HepG2 (cell line): ENCODE data around the gene CRISPLD2. TPM values are rescaled to one million over a fixed set of nuclear protein-coding genes. Genes with fewer than 3 reads are reported as not detected.

ENCODE experiments used
- ATAC-seq: fragments of 200-7000 bp; cut with Tn5 transposase; 3 replicates; pipeline ENCODE4 v1.9.1; 2020; ENCODE audit warnings: mild to moderate bottlenecking, moderate library complexity
- BruUV-seq: library from RNA; stranded (reverse); fragments of 400-500 nt; replicated peaks from 2 replicates; lab custom pipeline; 2021; lab: Mats Ljungman, UMichigan
- CTCF ChIA-PET: fragments of 300-600 bp; formaldehyde crosslinking; extraction: SDS; loops from one replicate; lab custom pipeline; 2021; ENCODE audit warnings: low total read pairs, inconsistent platforms, low intra/inter-chr PET ratio; lab: Yijun Ruan, JAX
- POLR2A ChIA-PET: fragments of 350-600 bp; sonication (Branson Sonifier 250); formaldehyde crosslinking; loops from one replicate; lab custom pipeline; 2020; ENCODE audit warnings: antibody characterized with exemption, inconsistent platforms; lab: Yijun Ruan, JAX
- DNase-seq: peaks from one replicate; pipeline ENCODE4 v3.0.0-alpha.2; 2015; ENCODE audit warnings: low spot score
- FAIRE-seq: peaks from 3 replicates; lab custom pipeline; 2011; peaks lifted over from hg19 to GRCh38; lab: Jason Lieb, UNC
- H2AFZ ChIP-seq: one replicate; pipeline ENCODE4 v1.6.1; 2011; ENCODE audit warnings: low read length, inconsistent platforms
- H3K27ac ChIP-seq: fragments of 300-600 bp; 3 replicates; pipeline ENCODE4 v1.8.0; 2011; ENCODE audit warnings: mixed run types, mild to moderate bottlenecking, mixed read lengths, low read length, inconsistent platforms; ENCODE audit not compliant: insufficient read depth; ENCODE audit errors: extremely low read length
- H3K27me3 ChIP-seq, 2 experiments: fragments of 200-600 bp in 1 of 2; 2 replicates in 1 of 2; 3 replicates in 1 of 2; pipeline versions ENCODE4 v1.6.0 to v1.8.0; 2011; ENCODE audit warnings: low read length in 2 of 2, mild to moderate bottlenecking in 2 of 2, moderate library complexity in 2 of 2, inconsistent platforms in 1 of 2; ENCODE audit not compliant: insufficient read depth in 2 of 2, control insufficient read depth in 1 of 2
- H3K36me3 ChIP-seq, 2 experiments: fragments of 200-600 bp in 1 of 2; replicated peaks in 1 of 2; 2 replicates in 1 of 2; 3 replicates in 1 of 2; pipeline versions ENCODE4 v1.5.1 to v1.8.0; 2011; ENCODE audit warnings: low read length in 2 of 2, inconsistent platforms in 1 of 2; ENCODE audit not compliant: insufficient read depth in 2 of 2, control insufficient read depth in 1 of 2
- H3K4me1 ChIP-seq: 2 replicates; pipeline ENCODE4 v1.5.1; 2012; ENCODE audit warnings: low read length, inconsistent platforms; ENCODE audit not compliant: insufficient read depth
- H3K4me2 ChIP-seq: 2 replicates; pipeline ENCODE4 v1.6.0; 2011; ENCODE audit warnings: low read depth, low read length, inconsistent platforms
- H3K4me3 ChIP-seq, 3 experiments: fragments of 200-600 bp in 1 of 3; sonication (generic), shearing (Covaris generic) in 1 of 3; replicated peaks in 1 of 3; 2 replicates each; pipeline ENCODE4 v1.5.1; 2011 to 2016; ENCODE audit warnings: low read length in 3 of 3, inconsistent platforms in 2 of 3, low read depth in 2 of 3, mild to moderate bottlenecking in 2 of 3, control low read depth in 1 of 3, mixed read lengths in 1 of 3; ENCODE audit not compliant: insufficient read depth in 1 of 3
- H3K79me2 ChIP-seq: one replicate; pipeline ENCODE4 v1.6.1; 2011; ENCODE audit warnings: low read length, inconsistent platforms; ENCODE audit not compliant: insufficient read depth
- H3K9ac ChIP-seq: 2 replicates; pipeline ENCODE4 v1.6.0; 2011; ENCODE audit warnings: mild to moderate bottlenecking, low read depth, low read length, inconsistent platforms; ENCODE audit not compliant: insufficient read depth
- H3K9me3 ChIP-seq: 2 replicates; pipeline ENCODE4 v1.5.1; 2012; ENCODE audit warnings: mild to moderate bottlenecking, low read length
- H4K20me1 ChIP-seq: 2 replicates; pipeline ENCODE4 v1.6.0; 2011; ENCODE audit warnings: inconsistent platforms, mild to moderate bottlenecking, low read length, moderate library complexity; ENCODE audit not compliant: insufficient read depth
- ATF3 ChIP-seq: sonication (generic); formaldehyde crosslinking; IDR thresholded peaks from 2 replicates; pipeline ENCODE4 v1.4.0; 2020; ENCODE audit warnings: missing genetic modification reagents
- E2F1 ChIP-seq: sonication (generic); formaldehyde crosslinking; IDR thresholded peaks from 2 replicates; pipeline ENCODE4 v1.5.0; 2020; ENCODE audit warnings: missing genetic modification reagents
- IRF2 ChIP-seq: IDR thresholded peaks from 2 replicates; pipeline ENCODE4 v1.6.1; 2018; ENCODE audit warnings: missing genetic modification reagents, missing compliant biosample characterization
- KAT7 ChIP-seq: IDR thresholded peaks from 2 replicates; pipeline ENCODE4 v1.6.1; 2018; ENCODE audit warnings: borderline replicate concordance, missing compliant biosample characterization
- KLF12 ChIP-seq: sonication (generic); formaldehyde crosslinking; IDR thresholded peaks from 2 replicates; pipeline ENCODE4 v1.4.0; 2020; ENCODE audit warnings: missing genetic modification reagents, borderline replicate concordance
- KLF15 ChIP-seq: sonication (generic); formaldehyde crosslinking; IDR thresholded peaks from 2 replicates; pipeline ENCODE4 v1.8.1; 2023; ENCODE audit warnings: borderline replicate concordance, mild to moderate bottlenecking, inconsistent platforms, missing genetic modification reagents, mixed read lengths
- MEF2D ChIP-seq: sonication (generic); formaldehyde crosslinking; IDR thresholded peaks from 2 replicates; pipeline ENCODE4 v1.5.1; 2020; ENCODE audit warnings: mild to moderate bottlenecking, missing genetic modification reagents
- MXD4 ChIP-seq: IDR thresholded peaks from 2 replicates; pipeline ENCODE4 v1.6.1; 2016; ENCODE audit warnings: mild to moderate bottlenecking, missing biosample characterization, missing genetic modification reagents
- NCOA1 ChIP-seq: sonication (generic); formaldehyde crosslinking; IDR thresholded peaks from 2 replicates; pipeline ENCODE4 v1.9.0; 2021; ENCODE audit warnings: missing genetic modification reagents
- NR2F1 ChIP-seq, 2 experiments: fragments of 450-650 bp in 1 of 2; formaldehyde crosslinking in 1 of 2; IDR thresholded peaks; 2 replicates each; pipeline versions ENCODE4 v1.5.0 to v1.6.1; 2016 to 2020; ENCODE audit warnings: mild to moderate bottlenecking in 1 of 2, missing compliant biosample characterization in 1 of 2, missing genetic modification reagents in 1 of 2, moderate library complexity in 1 of 2
- NR2F6 ChIP-seq, 2 experiments: IDR thresholded peaks; 2 replicates each; pipeline ENCODE4 v1.6.1; 2016; ENCODE audit warnings: antibody characterized with exemption in 1 of 2, mild to moderate bottlenecking in 1 of 2
- ONECUT2 ChIP-seq: sonication (generic); formaldehyde crosslinking; IDR thresholded peaks from 2 replicates; pipeline ENCODE4 v1.4.0; 2020; ENCODE audit warnings: missing genetic modification reagents
- REXO4 ChIP-seq: sonication (generic); formaldehyde crosslinking; IDR thresholded peaks from 2 replicates; pipeline ENCODE4 v1.8.0; 2022; ENCODE audit warnings: missing genetic modification reagents, mild to moderate bottlenecking, borderline replicate concordance
- SIX1 ChIP-seq: sonication (generic); formaldehyde crosslinking; IDR thresholded peaks from 2 replicates; pipeline ENCODE4 v1.4.0; 2020; ENCODE audit warnings: missing genetic modification reagents, borderline replicate concordance
- SMARCC2 ChIP-seq: fragments of 450-650 bp; IDR thresholded peaks from 2 replicates; pipeline ENCODE4 v1.6.1; 2017; ENCODE audit warnings: antibody characterized with exemption, mild to moderate bottlenecking
- ZFP90 ChIP-seq: sonication (generic); formaldehyde crosslinking; IDR thresholded peaks from 2 replicates; pipeline ENCODE4 v1.8.0; 2022; ENCODE audit warnings: missing genetic modification reagents, mild to moderate bottlenecking, inconsistent platforms, borderline replicate concordance
- ZNF230 ChIP-seq: sonication (generic); formaldehyde crosslinking; IDR thresholded peaks from 2 replicates; pipeline ENCODE4 v1.4.0; 2020; ENCODE audit warnings: mild to moderate bottlenecking, missing genetic modification reagents
- ZNF547 ChIP-seq: sonication (generic); formaldehyde crosslinking; IDR thresholded peaks from 2 replicates; pipeline ENCODE4 v1.5.1; 2020; ENCODE audit warnings: mild to moderate bottlenecking, missing genetic modification reagents
- ZNF558 ChIP-seq: sonication (generic); formaldehyde crosslinking; IDR thresholded peaks from 2 replicates; pipeline ENCODE4 v1.9.0; 2022; ENCODE audit warnings: mild to moderate bottlenecking, missing genetic modification reagents, borderline replicate concordance
- ZNF660 ChIP-seq: sonication (generic); formaldehyde crosslinking; IDR thresholded peaks from 2 replicates; pipeline ENCODE4 v1.5.1; 2020; ENCODE audit warnings: mild to moderate bottlenecking, low read depth, missing genetic modification reagents, borderline replicate concordance
- ZNF768 ChIP-seq: sonication (generic); formaldehyde crosslinking; IDR thresholded peaks from 2 replicates; pipeline ENCODE4 v1.4.0; 2020; ENCODE audit warnings: missing genetic modification reagents
- WGBS: methylation state at CpG from one replicate; pipeline ENCODE4 v1.1.6; 2017; ENCODE audit warnings: low lambda C conversion rate; 5-methylcytosine and 5-hydroxymethylcytosine counted together
- in situ Hi-C: cut with HindIII; loops from 2 replicates; pipeline ENCODE4 v1.10.0; 2017; ENCODE audit warnings: low pct_unique_long_range_greater_than_20kb; ENCODE audit not compliant: extremely low pct_ligation_motif_present
- intact Hi-C: fragments of 100-400 bp; cut with micrococcal nuclease; formaldehyde crosslinking; loops from one replicate; pipeline ENCODE4 v1.10.0; 2022; ENCODE audit not compliant: unreplicated experiment
- polyA plus RNA-seq, 8 experiments: library from polyadenylated mRNA; depleted of rRNA in 3 of 8; stranded (reverse) in 7 of 8; unstranded in 1 of 8; fragments of >200 nt; fragmentation: Illumina TruSeq in 4 of 8; extraction: Trizol in 4 of 8; gene quantifications; 2 replicates each; pipeline versions ENCODE4 v1.2.1 to v1.2.3, GENCODE V29; 2011 to 2016; ENCODE audit warnings: low read depth in 4 of 8, missing spikeins in 1 of 8, mixed read lengths in 1 of 8; ENCODE audit not compliant: insufficient read depth in 1 of 8
- total RNA-seq, 5 experiments: library from RNA; depleted of rRNA; stranded (reverse); fragments of >200 nt; fragmentation: Illumina TruSeq; extraction: Trizol; gene quantifications; 2 replicates each; pipeline ENCODE4 v1.2.3, GENCODE V29; 2016; ENCODE audit warnings: low read depth in 1 of 5

CRISPLD2 gene
- total and polyA plus RNA-seq, 2 of the 13 experiments (the other 11 are each of a cell fraction or from before 2014, with no cell fraction given) = 0.04 to 0.31 TPM

- POLR2A ChIA-PET = no interaction called here
- FAIRE-seq = no peak
These were observed 39.9 kb downstream of the CRISPLD2 start for GRCh38 chr16:84859681-84860080.

GRCh38 chr16:84860383-84860782, 40.6 kb downstream of the CRISPLD2 start:
- Histone ChIP-seq H4K20me1 (no peaks in the 10 kb centered on the region), H3K79me2 (no peaks in the 10 kb centered on the region), H3K27ac (no peak overlapping the region), H3K36me3 (no peaks in the 10 kb centered on the region), H3K4me3 (no peak overlapping the region), H3K9me3 (no peaks in the 10 kb centered on the region), H3K4me1 (no peaks in the 10 kb centered on the region), H3K27me3 (peaks cover 0 to 16% of the 10 kb centered on the region in 2 experiments; a peak in 3 of 5 replicates), H3K9ac (no peak overlapping the region), H2AFZ (no peak overlapping the region), H3K4me2 (no peak overlapping the region)
- ChIA-PET CTCF (no interaction called here), POLR2A (no interaction called here)
- FAIRE-seq = no peak
- no TSS peak for BruUV-seq
- no peak for TF ChIP-seq NR2F6 (IDR thresholded peaks at IDR 0.05)
- no peak for TF ChIP-seq NR2F6 (CRISPR knock-in tag; IDR thresholded peaks at IDR 0.05)
- TF ChIP-seq SIX1 = no peak
- TF ChIP-seq REXO4 (CRISPR knock-in tag) = no peak
- no peak for TF ChIP-seq ONECUT2
- no peak for TF ChIP-seq KLF12 (CRISPR knock-in tag)
- no peak for TF ChIP-seq IRF2
- TF ChIP-seq NR2F1 (CRISPR knock-in tag; IDR thresholded peaks at IDR 0.05) = no peak
- TF ChIP-seq MEF2D (CRISPR knock-in tag) = no peak
- no peak for TF ChIP-seq E2F1 (CRISPR knock-in tag)
- no peak for TF ChIP-seq ZNF558 (CRISPR knock-in tag)
- no peak for TF ChIP-seq ZFP90
- TF ChIP-seq KLF15 = no peak
- no peak for TF ChIP-seq KAT7
- no peak for TF ChIP-seq MXD4 (CRISPR knock-in tag)
- no peak for TF ChIP-seq ZNF230
- no peak for TF ChIP-seq ATF3
- no peak for TF ChIP-seq ZNF768 (CRISPR knock-in tag)
- in situ Hi-C loops = no loop called here
- intact Hi-C loops = no loop called here
- DNase-seq = no peak
- no peak for ATAC-seq
- 52% methylated on average over 9 of the region's 9 CpGs for WGBS

More at GRCh38 chr16:84859681-84860080, 39.9 kb downstream of the CRISPLD2 start:
- TF ChIP-seq ZNF547 (no peak), ZNF660 (CRISPR knock-in tag) (no peak), NCOA1 (CRISPR knock-in tag) (no peak), SMARCC2 (no peak)
- in situ Hi-C loops = no loop called here
- no peaks in the 10 kb centered on the region for H3K9me3 ChIP-seq
- no TSS peak for BruUV-seq
- no peaks in the 10 kb centered on the region for H3K4me1 ChIP-seq
- CTCF ChIA-PET = no interaction called here
- DNase-seq (no peak), ATAC-seq (no peak)
- 50% methylated on average over 2 of the region's 2 CpGs for WGBS
- no peak overlapping the region for H3K4me3 ChIP-seq
- H2AFZ ChIP-seq = no peak overlapping the region
- H3K79me2 ChIP-seq = no peaks in the 10 kb centered on the region
- H3K9ac ChIP-seq = no peak overlapping the region
- peaks cover 0 to 16% of the 10 kb centered on the region in 2 experiments; a peak in 4 of 5 replicates for H3K27me3 ChIP-seq
- no peaks in the 10 kb centered on the region for H3K36me3 ChIP-seq
- H3K27ac ChIP-seq = no peak overlapping the region
- no peaks in the 10 kb centered on the region for H4K20me1 ChIP-seq
- intact Hi-C loops = no loop called here
- H3K4me2 ChIP-seq = no peak overlapping the region
